ENCODE data around the gene GSK3A.
"Not testable (repeated sequence)": the region's sequence is repeated elsewhere in the genome, so short reads cannot be mapped to it uniquely, and the experiment has no call there.

The GSK3A gene

GRCh38 chr19:42267644-42268141, 25.3 kb upstream of the GSK3A start:
- DNase-seq, result no peak

- not testable (repeated sequence) for DNase-seq
These were observed 24.7 kb upstream of the GSK3A start for GRCh38 chr19:42266928-42267603.

GRCh38 chr19:42266105-42266504, 23.7 kb upstream of the GSK3A start:
- not testable (repeated sequence) for DNase-seq

GRCh38 chr19:42261763-42262162, 19.4 kb upstream of the GSK3A start:
- no peak for DNase-seq

GRCh38 chr19:42257842-42258241, 15.4 kb upstream of the GSK3A start:
- DNase-seq, result not testable (repeated sequence)

- peak; percentile 85 for DNase-seq
These were observed 13.7 kb upstream of the GSK3A start for GRCh38 chr19:42255766-42256745.

- peak; percentile 97 for DNase-seq
These were observed 12.7 kb upstream of the GSK3A start, which contains the start of gene ERF for GRCh38 chr19:42254850-42255765. Gene ERF, minus strand, starts transcription at chr19:42255128. Its CDS starts 129 bp downstream, at chr19:42254999.

- DNase-seq, result peak; percentile 88
These were observed 11.9 kb upstream of the GSK3A start for GRCh38 chr19:42254089-42254849.

- DNase-seq, result peak; percentile 81
These were observed 11.1 kb upstream of the GSK3A start for GRCh38 chr19:42253245-42254088.

GRCh38 chr19:42252365-42253244, 10.2 kb upstream of the GSK3A start:
- peak; percentile 78 for DNase-seq

- peak; percentile 47 for DNase-seq
These were observed 9.4 kb upstream of the GSK3A start for GRCh38 chr19:42251572-42252358.

- DNase-seq, result peak; percentile 80
These were observed 8.5 kb upstream of the GSK3A start for GRCh38 chr19:42250666-42251531.

- DNase-seq, result peak; percentile 53
These were observed 7.8 kb upstream of the GSK3A start for GRCh38 chr19:42250183-42250665.

GRCh38 chr19:42249769-42250168, 7.4 kb upstream of the GSK3A start:
- DNase-seq, result no peak

GRCh38 chr19:42249149-42249750, 6.8 kb upstream of the GSK3A start:
- DNase-seq, result no peak

GRCh38 chr19:42248270-42249148, 6.1 kb upstream of the GSK3A start:
- DNase-seq, result no peak
